ENCODE results near the gene C20orf96. TPM values are rescaled to one million over a fixed set of nuclear protein-coding genes. Genes with fewer than 3 reads are reported as not detected.
"Not testable (repeated sequence)": the region's sequence is repeated elsewhere in the genome, so short reads cannot be mapped to it uniquely, and the experiment has no call there.

C20orf96 gene
- total RNA-seq, 1 experiment from 2014 or later: 0.08 TPM

GRCh38 chr20:278607-279571 is 11.7 kb downstream of the C20orf96 start:
- no peak for DNase-seq (ENCODE audit: low spot score)

GRCh38 chr20:278181-278580 is 12.4 kb downstream of the C20orf96 start:
- DNase-seq (ENCODE audit: low spot score): no peak

GRCh38 chr20:277496-277781 is 13.1 kb downstream of the C20orf96 start:
- DNase-seq (ENCODE audit: low spot score): no peak

GRCh38 chr20:276620-277495 is 13.7 kb downstream of the C20orf96 start:
- DNase-seq (ENCODE audit: low spot score): no peak

GRCh38 chr20:275791-276190 is 14.8 kb downstream of the C20orf96 start:
- no peak for DNase-seq (ENCODE audit: low spot score)

- no peak for DNase-seq (ENCODE audit: low spot score)
Measured at GRCh38 chr20:273884-274283, 16.7 kb downstream of the C20orf96 start.

GRCh38 chr20:272718-273117 is 17.8 kb downstream of the C20orf96 start:
- DNase-seq (ENCODE audit: low spot score): no peak

- DNase-seq (ENCODE audit: low spot score): no peak
Measured at GRCh38 chr20:271528-271927, 19.0 kb downstream of the C20orf96 start.

GRCh38 chr20:271069-271468 is 19.5 kb downstream of the C20orf96 start:
- no peak for DNase-seq (ENCODE audit: low spot score)

- no peak for DNase-seq (ENCODE audit: low spot score)
Measured at GRCh38 chr20:270517-270916, 20.0 kb downstream of the C20orf96 start.

- DNase-seq (ENCODE audit: low spot score): peak; percentile 79
Measured at GRCh38 chr20:266596-267562, 23.7 kb downstream of the C20orf96 start.

GRCh38 chr20:263701-264100 is 26.8 kb downstream of the C20orf96 start:
- no peak for DNase-seq (ENCODE audit: low spot score)

GRCh38 chr20:259981-260380 is 30.6 kb downstream of the C20orf96 start:
- no peak for DNase-seq (ENCODE audit: low spot score)

GRCh38 chr20:258963-259362 is 31.6 kb downstream of the C20orf96 start:
- peak; percentile 59 for DNase-seq (ENCODE audit: low spot score)

- DNase-seq (ENCODE audit: low spot score): no peak
Measured at GRCh38 chr20:258269-258858, 32.2 kb downstream of the C20orf96 start.

GRCh38 chr20:257419-257818 is 33.1 kb downstream of the C20orf96 start, which contains the start of gene DEFB132:
Gene DEFB132, plus strand, starts transcription at chr20:257724. Its CDS starts 55 bp downstream, at chr20:257779.
- DNase-seq (ENCODE audit: low spot score): no peak

GRCh38 chr20:253447-253846 is 37.1 kb downstream of the C20orf96 start:
- DNase-seq (ENCODE audit: low spot score): not testable (repeated sequence)

- no peak for DNase-seq (ENCODE audit: low spot score)
Measured at GRCh38 chr20:252801-253200, 37.7 kb downstream of the C20orf96 start.

GRCh38 chr20:251354-251753 is 39.2 kb downstream of the C20orf96 start:
- DNase-seq (ENCODE audit: low spot score): no peak

GRCh38 chr20:242905-243304 is 47.6 kb downstream of the C20orf96 start:
- no peak for DNase-seq (ENCODE audit: low spot score)

- DNase-seq (ENCODE audit: low spot score): no peak
Measured at GRCh38 chr20:237929-238328, 52.6 kb downstream of the C20orf96 start.

Measured in HT-29 (cell line).